Colonic mucosa (tissue), 4 donors: Measurements from ENCODE around the gene PLXDC1. TPM values are rescaled to one million over a fixed set of nuclear protein-coding genes. Genes with fewer than 3 reads are reported as not detected.

Experiments
- DNase-seq: peaks from one replicate; pipeline ENCODE4 v3.0.0-alpha.2; 2020
- H3K27ac ChIP-seq: fragments of 200-600 bp; one replicate; pipeline ENCODE4 v1.8.0; 2021
- H3K27me3 ChIP-seq: fragments of 200-600 bp; one replicate; pipeline ENCODE4 v1.8.0; 2021
- H3K36me3 ChIP-seq: fragments of 200-600 bp; one replicate; pipeline ENCODE4 v1.8.0; 2021
- H3K4me1 ChIP-seq: fragments of 200-600 bp; one replicate; pipeline ENCODE4 v1.8.0; 2021; ENCODE audit warnings: mild to moderate bottlenecking
- H3K4me3 ChIP-seq: fragments of 200-600 bp; one replicate; pipeline ENCODE4 v1.8.0; 2021
- H3K9ac ChIP-seq, 2 donors: one replicate each; pipeline ENCODE4 v1.7.0; 2013; ENCODE audit warnings: control low read depth in 2 of 2, low read depth in 2 of 2, low read length in 2 of 2
- H3K9me3 ChIP-seq: fragments of 200-600 bp; one replicate; pipeline ENCODE4 v1.8.0; 2021
- CTCF ChIP-seq: fragments of 200-600 bp; IDR thresholded peaks from one replicate; pipeline ENCODE4 v1.8.0; 2022; ENCODE audit warnings: antibody characterized with exemption, mild to moderate bottlenecking
- intact Hi-C: fragments of 100-400 bp; cut with DNase I; formaldehyde crosslinking; loops from one replicate; pipeline ENCODE4 v1.14.1; 2022
- total RNA-seq, 2 donors: library from RNA; stranded (reverse); fragmentation: NEBNext Ultra II Directional in 1 of 2; extraction: Animal tissue kit (Norgen Biotek cat#: 25700) in 1 of 2; gene quantifications; one replicate each; pipeline ENCODE4 v1.2.1, GENCODE V29; 2021
- donor health status: healthy.
- donor health status: DM: no; HTN: no; CAD: no.
- donor health status: DM: no; HTN: no; CAD: no.

The PLXDC1 gene
- total RNA-seq, 2 donors from 2014 or later: 0.54 to 4.4 TPM

- no peak overlapping the region for H3K4me3 ChIP-seq
- no peaks in the 10 kb centered on the region for H3K36me3 ChIP-seq
- no peak overlapping the region for H3K9ac ChIP-seq
- H3K9me3 ChIP-seq: no peaks in the 10 kb centered on the region
- intact Hi-C loops: no loop called here
- no peak for DNase-seq
- no peaks in the 10 kb centered on the region for H3K27me3 ChIP-seq
- no peak overlapping the region for H3K27ac ChIP-seq
- no peak for TF ChIP-seq CTCF
- no peaks in the 10 kb centered on the region for H3K4me1 ChIP-seq
These were observed 56.7 kb downstream of the PLXDC1 start for GRCh38 chr17:39094607-39095308.

GRCh38 chr17:39092692-39093230 is 58.7 kb downstream of the PLXDC1 start:
- DNase-seq: no peak

GRCh38 chr17:39090908-39091665 is 60.4 kb downstream of the PLXDC1 start:
- Histone ChIP-seq H3K4me3 (no peak overlapping the region), H3K9me3 (no peaks in the 10 kb centered on the region), H3K27ac (no peak overlapping the region), H3K36me3 (no peaks in the 10 kb centered on the region), H3K9ac (no peak overlapping the region), H3K4me1 (no peaks in the 10 kb centered on the region), H3K27me3 (no peaks in the 10 kb centered on the region)
- no peak for TF ChIP-seq CTCF
- DNase-seq: no peak
- intact Hi-C loops: no loop called here

More at GRCh38 chr17:39092692-39093230, 58.7 kb downstream of the PLXDC1 start:
- H3K9ac ChIP-seq: peak overlapping the region in 1 of 2 donors; percentile 4
- intact Hi-C loops: no loop called here
- no peak for TF ChIP-seq CTCF
- no peak overlapping the region for H3K4me3 ChIP-seq
- no peak overlapping the region for H3K27ac ChIP-seq
- H3K27me3 ChIP-seq: no peaks in the 10 kb centered on the region
- no peaks in the 10 kb centered on the region for H3K9me3 ChIP-seq
- no peaks in the 10 kb centered on the region for H3K36me3 ChIP-seq
- H3K4me1 ChIP-seq: no peaks in the 10 kb centered on the region

- no peak overlapping the region for H3K4me3 ChIP-seq
- H3K4me1 ChIP-seq: no peaks in the 10 kb centered on the region
- no peaks in the 10 kb centered on the region for H3K27me3 ChIP-seq
- no peak overlapping the region for H3K27ac ChIP-seq
- TF ChIP-seq CTCF: no peak
- no peak for DNase-seq
- no peaks in the 10 kb centered on the region for H3K36me3 ChIP-seq
- H3K9me3 ChIP-seq: no peaks in the 10 kb centered on the region
- H3K9ac ChIP-seq: no peak overlapping the region
- intact Hi-C loops: no loop called here
These were observed 61.0 kb downstream of the PLXDC1 start for GRCh38 chr17:39090400-39090799.

GRCh38 chr17:39084558-39084957 is 66.9 kb downstream of the PLXDC1 start:
- no peak for TF ChIP-seq CTCF
- Histone ChIP-seq H3K27me3 (no peaks in the 10 kb centered on the region), H3K27ac (no peak overlapping the region), H3K4me3 (no peak overlapping the region), H3K4me1 (no peaks in the 10 kb centered on the region), H3K9ac (no peak overlapping the region), H3K36me3 (no peaks in the 10 kb centered on the region), H3K9me3 (no peaks in the 10 kb centered on the region)
- no peak for DNase-seq
- intact Hi-C loops: no loop called here
